Left lung (tissue), 10 donors: ENCODE measurements around the gene DTYMK. TPM values are rescaled to one million over a fixed set of nuclear protein-coding genes. Genes with fewer than 3 reads are reported as not detected.
A peak's percentile ranks its signal among the peaks of the same experiment; 100 is the strongest.

Experiments
- ATAC-seq: fragments of 200-7000 bp; cut with Tn5 transposase; one replicate; pipeline ENCODE4 v1.9.1; 2020; ENCODE audit warnings: moderate library complexity
- DNase-seq, 4 donors: peaks; one replicate each; pipeline ENCODE4 v3.0.0-alpha.2; 2013 to 2020
- H3K27ac ChIP-seq, 2 donors: fragments of 200-600 bp; sonication (generic) in 1 of 2; one replicate each; pipeline versions ENCODE4 v1.5.0 to v1.8.0; 2020 to 2021
- H3K27me3 ChIP-seq, 2 donors: fragments of 200-600 bp; sonication (generic) in 1 of 2; one replicate each; pipeline versions ENCODE4 v1.5.0 to v1.8.0; 2020 to 2021
- H3K36me3 ChIP-seq, 2 donors: fragments of 200-600 bp; sonication (generic) in 1 of 2; one replicate each; pipeline versions ENCODE4 v1.5.0 to v1.8.0; 2020 to 2021
- H3K4me1 ChIP-seq, 2 donors: fragments of 200-600 bp; one replicate each; pipeline ENCODE4 v1.8.0; 2021
- H3K4me3 ChIP-seq, 2 donors: fragments of 200-600 bp; sonication (generic) in 1 of 2; one replicate each; pipeline versions ENCODE4 v1.5.0 to v1.8.0; 2020 to 2021; ENCODE audit warnings: mild to moderate bottlenecking in 1 of 2
- H3K9me3 ChIP-seq, 2 donors: fragments of 200-600 bp; sonication (generic) in 1 of 2; one replicate each; pipeline versions ENCODE4 v1.5.0 to v1.8.0; 2020 to 2021
- intact Hi-C, 2 donors: fragments of 100-400 bp; cut with DNase I; formaldehyde crosslinking; loops; one replicate each; pipeline versions ENCODE4 v1.11.2 to v1.14.2; 2022
- polyA plus RNA-seq, 6 donors: library from polyadenylated mRNA; unstranded; fragments of 120-200 nt; gene quantifications; one replicate each; pipeline ENCODE4 v1.2.1, GENCODE V29; 2013; ENCODE audit not compliant: insufficient read length in 6 of 6
- total RNA-seq, 2 donors: library from RNA; stranded (reverse); fragmentation: NEBNext Ultra II Directional; extraction: Animal tissue kit (Norgen Biotek cat#: 25700); gene quantifications; one replicate each; pipeline ENCODE4 v1.2.1, GENCODE V29; 2021
- TF ChIP-seq, protein P1 (sequence below), 2 donors: fragments of 200-600 bp; sonication (generic) in 1 of 2; IDR thresholded peaks; one replicate each; pipeline versions ENCODE4 v1.5.0 to v1.8.0; 2021; ENCODE audit warnings: antibody characterized with exemption in 2 of 2
- donor health status: DM: no; HTN: yes; CAD: no.
- donor health status: DM: no; HTN: no; CAD: no.

DTYMK gene
- total and polyA plus RNA-seq, 8 donors = 28.7 to 56.2 (median 42.2) TPM

- H3K27me3 ChIP-seq = no peaks in the 10 kb centered on the region
- no peaks in the 10 kb centered on the region for H3K4me1 ChIP-seq
- no peak overlapping the region for H3K4me3 ChIP-seq
- TF ChIP-seq, protein P1, sequence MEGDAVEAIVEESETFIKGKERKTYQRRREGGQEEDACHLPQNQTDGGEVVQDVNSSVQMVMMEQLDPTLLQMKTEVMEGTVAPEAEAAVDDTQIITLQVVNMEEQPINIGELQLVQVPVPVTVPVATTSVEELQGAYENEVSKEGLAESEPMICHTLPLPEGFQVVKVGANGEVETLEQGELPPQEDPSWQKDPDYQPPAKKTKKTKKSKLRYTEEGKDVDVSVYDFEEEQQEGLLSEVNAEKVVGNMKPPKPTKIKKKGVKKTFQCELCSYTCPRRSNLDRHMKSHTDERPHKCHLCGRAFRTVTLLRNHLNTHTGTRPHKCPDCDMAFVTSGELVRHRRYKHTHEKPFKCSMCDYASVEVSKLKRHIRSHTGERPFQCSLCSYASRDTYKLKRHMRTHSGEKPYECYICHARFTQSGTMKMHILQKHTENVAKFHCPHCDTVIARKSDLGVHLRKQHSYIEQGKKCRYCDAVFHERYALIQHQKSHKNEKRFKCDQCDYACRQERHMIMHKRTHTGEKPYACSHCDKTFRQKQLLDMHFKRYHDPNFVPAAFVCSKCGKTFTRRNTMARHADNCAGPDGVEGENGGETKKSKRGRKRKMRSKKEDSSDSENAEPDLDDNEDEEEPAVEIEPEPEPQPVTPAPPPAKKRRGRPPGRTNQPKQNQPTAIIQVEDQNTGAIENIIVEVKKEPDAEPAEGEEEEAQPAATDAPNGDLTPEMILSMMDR (IDR thresholded peaks at IDR 0.05) = no peak
- ATAC-seq = no peak
- no peak overlapping the region for H3K27ac ChIP-seq
- peak in 1 of 4 donors; percentile 62 for DNase-seq
- no peaks in the 10 kb centered on the region for H3K9me3 ChIP-seq
- intact Hi-C loops = no loop called here
- H3K36me3 ChIP-seq = peaks cover 0 to 75% of the 10 kb centered on the region in 2 donors
These were observed 8.3 kb downstream of the DTYMK start for GRCh38 chr2:241678307-241678706.

- ATAC-seq = no peak
- H3K27me3 ChIP-seq = no peaks in the 10 kb centered on the region
- TF ChIP-seq, protein P1 (IDR thresholded peaks at IDR 0.05) = no peak
- no peaks in the 10 kb centered on the region for H3K4me1 ChIP-seq
- H3K9me3 ChIP-seq = no peaks in the 10 kb centered on the region
- no peak overlapping the region for H3K27ac ChIP-seq
- H3K4me3 ChIP-seq = no peak overlapping the region
- DNase-seq = no peak
- intact Hi-C loops = no loop called here
- H3K36me3 ChIP-seq = peaks cover 0 to 83% of the 10 kb centered on the region in 2 donors
These were observed 9.2 kb downstream of the DTYMK start for GRCh38 chr2:241677392-241677791.

- Histone ChIP-seq H3K4me1 (no peaks in the 10 kb centered on the region), H3K27me3 (no peaks in the 10 kb centered on the region), H3K27ac (no peak overlapping the region), H3K4me3 (no peak overlapping the region), H3K36me3 (peaks cover 0 to 83% of the 10 kb centered on the region in 2 donors), H3K9me3 (no peaks in the 10 kb centered on the region)
- TF ChIP-seq, protein P1 (IDR thresholded peaks at IDR 0.05) = no peak
- ATAC-seq = no peak
- intact Hi-C loops = no loop called here
- DNase-seq = no peak
These were observed 9.9 kb downstream of the DTYMK start for GRCh38 chr2:241676665-241677064.

- no peak overlapping the region for H3K4me3 ChIP-seq
- H3K9me3 ChIP-seq = no peaks in the 10 kb centered on the region
- TF ChIP-seq, protein P1 (IDR thresholded peaks at IDR 0.05) = no peak
- no peak for ATAC-seq
- H3K4me1 ChIP-seq = no peaks in the 10 kb centered on the region
- H3K27me3 ChIP-seq = no peaks in the 10 kb centered on the region
- no peak overlapping the region for H3K27ac ChIP-seq
- DNase-seq = no peak
- intact Hi-C loops = no loop called here
- peaks cover 0 to 87% of the 10 kb centered on the region in 2 donors for H3K36me3 ChIP-seq
These were observed 10.7 kb downstream of the DTYMK start for GRCh38 chr2:241675885-241676284.

DNA sequence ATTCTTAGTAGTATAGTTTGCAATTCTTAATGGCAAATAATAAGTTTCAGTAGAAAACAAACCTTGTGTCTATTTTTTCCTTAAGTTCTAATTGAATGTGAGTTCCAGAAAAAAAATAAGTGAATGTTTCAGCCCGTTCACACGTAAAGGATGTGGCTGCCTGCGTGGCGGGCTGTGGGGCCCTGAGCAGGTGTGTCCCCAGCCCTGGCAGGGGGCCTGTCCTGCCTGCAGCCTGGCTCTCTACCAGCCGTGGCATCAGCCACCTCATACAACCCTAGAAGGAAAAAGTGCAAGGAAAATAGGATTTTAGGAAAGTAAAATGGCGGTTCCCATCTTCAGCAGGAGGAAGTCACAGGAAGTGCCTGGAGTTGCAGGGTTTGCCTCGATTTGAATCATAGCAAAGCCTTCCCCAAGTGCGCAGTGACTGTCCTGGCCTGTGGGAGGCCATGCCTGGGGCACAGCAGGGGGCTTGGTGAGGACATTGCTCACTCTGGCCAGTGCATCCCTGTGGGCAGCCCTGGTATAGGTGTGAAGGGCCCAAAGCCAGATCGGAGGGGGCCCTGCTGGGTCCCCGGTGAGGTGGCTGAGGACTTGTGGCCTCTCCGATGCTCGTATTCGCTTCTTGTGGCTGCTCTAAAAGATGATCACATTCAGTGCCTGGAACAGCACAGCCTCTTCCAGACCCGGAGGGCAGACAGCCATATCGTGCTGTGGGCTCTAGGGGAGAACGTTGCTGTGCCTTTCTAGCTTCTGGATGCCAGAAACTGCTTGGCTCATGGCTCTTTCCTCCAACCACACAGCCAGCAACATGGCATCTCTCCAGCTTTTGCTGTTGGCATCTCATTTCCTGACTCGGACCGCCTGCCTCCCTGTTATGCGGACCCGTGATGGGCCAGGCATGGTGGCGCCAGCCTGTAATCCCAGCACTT lies 12.6 kb downstream of the DTYMK start:
- peaks cover 0 to 93% of the 10 kb centered on the region in 2 donors for H3K36me3 ChIP-seq
- TF ChIP-seq, protein P1 (IDR thresholded peaks at IDR 0.05) = no peak
- no peaks in the 10 kb centered on the region for H3K27me3 ChIP-seq
- no peak overlapping the region for H3K27ac ChIP-seq
- H3K4me1 ChIP-seq = no peaks in the 10 kb centered on the region
- no peaks in the 10 kb centered on the region for H3K9me3 ChIP-seq
- no peak overlapping the region for H3K4me3 ChIP-seq
- no peak for ATAC-seq
- intact Hi-C loops = no loop called here
- peak in 1 of 4 donors; percentile 69 for DNase-seq
